Measurements from ENCODE around the gene HIPK2. TPM values are rescaled to one million over a fixed set of nuclear protein-coding genes. Genes with fewer than 3 reads are reported as not detected.

Gene HIPK2
- total RNA-seq, 2 experiments from 2014 or later: 6.2 to 7.9 TPM

GRCh38 chr7:139585042-139585441, 192.8 kb downstream of the HIPK2 start:
- Histone ChIP-seq H2AFZ (ENCODE audit: low read length) (no peak overlapping the region), H4K20me1 (ENCODE audit: insufficient read depth, low read length) (no peaks in the 10 kb centered on the region), H3K27ac (ENCODE audit: low read depth, low read length, poor library complexity, severe bottlenecking) (no peak overlapping the region), H3K4me2 (ENCODE audit: low read length) (no peak overlapping the region), H3K79me2 (ENCODE audit: insufficient read depth, low read depth, low read length) (no peaks in the 10 kb centered on the region), H3K4me3 (ENCODE audit: low read depth, low read length, poor library complexity, severe bottlenecking) (no peak overlapping the region), H3K9me2 (ENCODE audit: insufficient read depth, low read length) (no peaks in the 10 kb centered on the region), H3K36me3 (ENCODE audit: insufficient read depth, low read length) (no peaks in the 10 kb centered on the region), H3K9me3 (ENCODE audit: low read length) (no peaks in the 10 kb centered on the region), H3K4me1 (ENCODE audit: insufficient read depth, low read length, poor library complexity, severe bottlenecking) (no peaks in the 10 kb centered on the region)
- no TSS peak for BruUV-seq (replicated peaks)
- DNase-seq (ENCODE audit: low spot score): no peak
- intact Hi-C loops (cut with micrococcal nuclease; ENCODE audit: unreplicated experiment): no loop called here
- CTCF ChIA-PET (ENCODE audit: unreplicated experiment): no interaction called here
- no peak for TF ChIP-seq CTCF (conservative IDR thresholded peaks at IDR 0.05; ENCODE audit: low read length)
- TF ChIP-seq EZH2phosphoT487 (IDR thresholded peaks at IDR 0.05; ENCODE audit: borderline replicate concordance, low read depth, low read length): no peak
- POLR2A ChIA-PET: interaction anchor here (0.9 kb wide), 1 partner anchor 80 kb away, joined by 5 read pairs; no protein-coding TSS in a partner anchor

DNA sequence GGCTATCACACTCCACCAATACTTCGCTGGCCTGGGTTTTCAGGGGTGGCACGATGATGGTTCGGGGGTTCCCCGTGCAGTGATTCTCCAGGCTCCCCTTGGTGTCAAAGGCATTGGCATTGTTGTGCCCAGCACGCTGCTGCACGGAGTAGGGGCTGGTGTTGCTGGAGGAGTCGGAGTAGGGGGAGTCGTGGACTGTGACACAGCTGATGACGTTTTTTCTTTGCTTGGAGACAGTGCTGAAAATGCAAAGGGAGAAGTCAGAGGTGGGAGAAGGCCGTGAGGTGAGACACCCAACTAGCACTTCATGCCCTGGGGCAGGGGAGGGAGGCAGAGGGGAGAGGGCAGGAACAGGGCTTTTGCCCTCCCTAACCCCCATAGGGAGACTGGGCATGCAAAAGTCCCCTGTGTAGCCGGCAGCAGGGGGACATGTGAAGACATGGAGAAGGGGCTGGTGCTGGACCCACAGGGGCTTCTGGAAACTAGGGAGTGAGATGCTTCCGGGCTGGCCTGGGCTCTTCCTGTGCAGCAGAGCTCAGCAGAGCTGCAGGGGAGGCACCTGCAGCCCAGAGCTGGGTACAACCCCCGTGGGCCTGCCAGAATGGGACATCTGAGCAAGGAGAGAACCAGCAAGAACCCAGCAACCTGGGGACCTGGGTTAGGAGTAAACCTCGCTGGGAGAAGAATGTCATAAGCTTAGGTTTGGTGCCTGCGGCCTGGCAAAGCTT, 193.8 kb downstream of the HIPK2 start:
- Histone ChIP-seq H3K9me3 (ENCODE audit: low read length) (no peaks in the 10 kb centered on the region), H3K36me3 (ENCODE audit: insufficient read depth, low read length) (no peaks in the 10 kb centered on the region), H4K20me1 (ENCODE audit: insufficient read depth, low read length) (no peaks in the 10 kb centered on the region), H3K9me2 (ENCODE audit: insufficient read depth, low read length) (no peaks in the 10 kb centered on the region), H2AFZ (ENCODE audit: low read length) (no peak overlapping the region), H3K4me1 (ENCODE audit: insufficient read depth, low read length, poor library complexity, severe bottlenecking) (no peaks in the 10 kb centered on the region), H3K4me3 (ENCODE audit: low read depth, low read length, poor library complexity, severe bottlenecking) (no peak overlapping the region), H3K4me2 (ENCODE audit: low read length) (no peak overlapping the region), H3K27ac (ENCODE audit: low read depth, low read length, poor library complexity, severe bottlenecking) (no peak overlapping the region), H3K79me2 (ENCODE audit: insufficient read depth, low read depth, low read length) (no peaks in the 10 kb centered on the region)
- CTCF ChIA-PET (ENCODE audit: unreplicated experiment): no interaction called here
- intact Hi-C loops (cut with micrococcal nuclease; ENCODE audit: unreplicated experiment): no loop called here
- TF ChIP-seq EZH2phosphoT487 (IDR thresholded peaks at IDR 0.05; ENCODE audit: borderline replicate concordance, low read depth, low read length): no peak
- no peak for TF ChIP-seq CTCF (conservative IDR thresholded peaks at IDR 0.05; ENCODE audit: low read length)
- POLR2A ChIA-PET: no interaction called here
- no TSS peak for BruUV-seq (replicated peaks)
- DNase-seq (ENCODE audit: low spot score): no peak

GRCh38 chr7:139582671-139583155, 195.1 kb downstream of the HIPK2 start:
- no peaks in the 10 kb centered on the region for H3K9me2 ChIP-seq (ENCODE audit: insufficient read depth, low read length)
- no TSS peak for BruUV-seq (replicated peaks)
- no peak overlapping the region for H3K4me2 ChIP-seq (ENCODE audit: low read length)
- no peak overlapping the region for H3K4me3 ChIP-seq (ENCODE audit: low read depth, low read length, poor library complexity, severe bottlenecking)
- no peaks in the 10 kb centered on the region for H3K4me1 ChIP-seq (ENCODE audit: insufficient read depth, low read length, poor library complexity, severe bottlenecking)
- no peaks in the 10 kb centered on the region for H4K20me1 ChIP-seq (ENCODE audit: insufficient read depth, low read length)
- no peak for TF ChIP-seq EZH2phosphoT487 (IDR thresholded peaks at IDR 0.05; ENCODE audit: borderline replicate concordance, low read depth, low read length)
- no peak for TF ChIP-seq CTCF (conservative IDR thresholded peaks at IDR 0.05; ENCODE audit: low read length)
- CTCF ChIA-PET (ENCODE audit: unreplicated experiment): no interaction called here
- H3K9me3 ChIP-seq (ENCODE audit: low read length): no peaks in the 10 kb centered on the region
- POLR2A ChIA-PET: no interaction called here
- H2AFZ ChIP-seq (ENCODE audit: low read length): no peak overlapping the region
- no peaks in the 10 kb centered on the region for H3K36me3 ChIP-seq (ENCODE audit: insufficient read depth, low read length)
- H3K79me2 ChIP-seq (ENCODE audit: insufficient read depth, low read depth, low read length): no peaks in the 10 kb centered on the region
- no peak overlapping the region for H3K27ac ChIP-seq (ENCODE audit: low read depth, low read length, poor library complexity, severe bottlenecking)
- intact Hi-C loops (cut with micrococcal nuclease; ENCODE audit: unreplicated experiment): no loop called here
- no peak for DNase-seq (ENCODE audit: low spot score)
